Caco-2 (cell line): ENCODE results near the gene DPP4. TPM values are rescaled to one million over a fixed set of nuclear protein-coding genes. Genes with fewer than 3 reads are reported as not detected.

Experiments
- BruUV-seq: library from RNA; stranded (reverse); fragments of 400-500 nt; replicated peaks from 2 replicates; lab custom pipeline; 2021; lab: Mats Ljungman, UMichigan
- CTCF ChIA-PET: fragments of 300-600 bp; sonication (Branson Sonifier 250); formaldehyde crosslinking; loops from one replicate; lab custom pipeline; 2022; ENCODE audit warnings: antibody characterized with exemption; lab: Charles Lee
- POLR2A ChIA-PET: fragments of 300-600 bp; sonication (Branson Sonifier 250); formaldehyde crosslinking; loops from one replicate; lab custom pipeline; 2022; ENCODE audit warnings: antibody characterized with exemption; lab: Charles Lee
- DNase-seq, 2 experiments: peaks; one replicate each; pipeline versions ENCODE4 v3.0.0 to v3.0.0-alpha.2; 2020 to 2022
- H3K27me3 ChIP-seq: replicated peaks from 2 replicates; pipeline ENCODE4 v1.6.0; 2011; ENCODE audit warnings: low read length; ENCODE audit not compliant: control insufficient read depth, insufficient read depth
- H3K36me3 ChIP-seq: 2 replicates; pipeline ENCODE4 v1.5.1; 2011; ENCODE audit warnings: low read length; ENCODE audit not compliant: control insufficient read depth, insufficient read depth
- H3K4me1 ChIP-seq: fragments of 250-450 bp; sonication (Bioruptor Pico); 2 replicates; pipeline ENCODE4 v1.5.1; 2020; ENCODE audit warnings: mild to moderate bottlenecking
- H3K4me3 ChIP-seq: 2 replicates; pipeline ENCODE4 v1.5.1; 2011; ENCODE audit warnings: low read depth, mild to moderate bottlenecking, control low read depth, low read length
- H3K9me3 ChIP-seq: fragments of 250-450 bp; sonication (Bioruptor Pico); 2 replicates; pipeline ENCODE4 v1.5.1; 2020; ENCODE audit warnings: mild to moderate bottlenecking, moderate library complexity
- H3K27ac Mint-ChIP-seq: one replicate; pipeline ENCODE4 v1.8.0; 2022; ENCODE audit warnings: mixed read lengths; ENCODE audit not compliant: unreplicated experiment
- H3K27me3 Mint-ChIP-seq: one replicate; pipeline ENCODE4 v1.8.0; 2022; ENCODE audit warnings: mixed read lengths; ENCODE audit not compliant: insufficient read depth, unreplicated experiment
- H3K36me3 Mint-ChIP-seq: one replicate; pipeline ENCODE4 v1.8.0; 2022; ENCODE audit warnings: mild to moderate bottlenecking, mixed read lengths; ENCODE audit not compliant: insufficient read depth, unreplicated experiment
- H3K4me1 Mint-ChIP-seq: one replicate; pipeline ENCODE4 v1.8.0; 2022; ENCODE audit warnings: low read depth, mixed read lengths; ENCODE audit not compliant: unreplicated experiment
- H3K4me3 Mint-ChIP-seq: one replicate; pipeline ENCODE4 v1.8.0; 2022; ENCODE audit warnings: mild to moderate bottlenecking, moderate library complexity, mixed read lengths; ENCODE audit not compliant: unreplicated experiment
- H3K9me3 Mint-ChIP-seq: one replicate; pipeline ENCODE4 v1.8.0; 2022; ENCODE audit warnings: mixed read lengths; ENCODE audit not compliant: unreplicated experiment
- CTCF ChIP-seq, 2 experiments: fragments of 200-600 bp in 1 of 2; IDR thresholded peaks; 1 replicate in 1 of 2; 2 replicates in 1 of 2; pipeline versions ENCODE4 v1.5.1 to v1.8.0; 2011 to 2022; ENCODE audit warnings: antibody characterized with exemption in 1 of 2, control low read depth in 1 of 2, inconsistent platforms in 1 of 2, low read depth in 1 of 2, low read length in 1 of 2, mild to moderate bottlenecking in 1 of 2, moderate library complexity in 1 of 2; ENCODE audit not compliant: insufficient read depth in 1 of 2, severe bottlenecking in 1 of 2, unreplicated experiment in 1 of 2
- intact Hi-C: fragments of 100-400 bp; cut with micrococcal nuclease; formaldehyde crosslinking; loops from one replicate; pipeline ENCODE4 v1.10.0; 2022; ENCODE audit not compliant: unreplicated experiment
- total RNA-seq: library from RNA; stranded (reverse); gene quantifications from 2 replicates; pipeline ENCODE4 v1.2.3, GENCODE V29; 2022

Gene DPP4
- total RNA-seq, 1 experiment from 2014 or later = 190 TPM

- Histone ChIP-seq H3K27me3 (no peaks in the 10 kb centered on the region), H3K9me3 (no peaks in the 10 kb centered on the region), H3K36me3 (peaks cover 4% of the 10 kb centered on the region), H3K4me3 (no peak overlapping the region), H3K4me1 (no peaks in the 10 kb centered on the region)
- no peak overlapping the region for H3K27ac Mint-ChIP-seq
- ChIA-PET POLR2A (no interaction called here), CTCF (no interaction called here)
- H3K27me3 Mint-ChIP-seq = no peaks in the 10 kb centered on the region
- DNase-seq = no peak
- H3K9me3 Mint-ChIP-seq = no peaks in the 10 kb centered on the region
- intact Hi-C loops = loop anchor here (2.0 kb wide), 1 partner anchor 60 kb away; no protein-coding TSS in a partner anchor
- peaks cover 7% of the 10 kb centered on the region for H3K4me1 Mint-ChIP-seq
- peaks cover 38% of the 10 kb centered on the region for H3K36me3 Mint-ChIP-seq
- no TSS peak for BruUV-seq
- no peak overlapping the region for H3K4me3 Mint-ChIP-seq
- no peak for TF ChIP-seq CTCF (IDR thresholded peaks at IDR 0.05; ENCODE audit: insufficient read depth in 1 of 2, low read depth in 1 of 2, low read length in 1 of 2, severe bottlenecking in 1 of 2, unreplicated experiment in 1 of 2)
Observed at GRCh38 chr2:162006337-162006736, 67.7 kb downstream of the DPP4 start.

- H3K36me3 Mint-ChIP-seq = peaks cover 48% of the 10 kb centered on the region
- intact Hi-C loops = no loop called here
- no peaks in the 10 kb centered on the region for H3K27me3 Mint-ChIP-seq
- TF ChIP-seq CTCF (IDR thresholded peaks at IDR 0.05; ENCODE audit: insufficient read depth in 1 of 2, low read depth in 1 of 2, low read length in 1 of 2, severe bottlenecking in 1 of 2, unreplicated experiment in 1 of 2) = no peak
- H3K4me3 Mint-ChIP-seq = no peak overlapping the region
- CTCF ChIA-PET = no interaction called here
- no peaks in the 10 kb centered on the region for H3K9me3 ChIP-seq
- H3K27me3 ChIP-seq = no peaks in the 10 kb centered on the region
- no peak overlapping the region for H3K4me3 ChIP-seq
- H3K27ac Mint-ChIP-seq = no peak overlapping the region
- BruUV-seq = no TSS peak
- POLR2A ChIA-PET = no interaction called here
- peaks cover 7% of the 10 kb centered on the region for H3K36me3 ChIP-seq
- no peak for DNase-seq
- no peaks in the 10 kb centered on the region for H3K9me3 Mint-ChIP-seq
- no peaks in the 10 kb centered on the region for H3K4me1 ChIP-seq
- H3K4me1 Mint-ChIP-seq = peaks cover 7% of the 10 kb centered on the region
Observed at GRCh38 chr2:162004031-162004430, 70.0 kb downstream of the DPP4 start.

- Mint-ChIP-seq H3K4me3 (no peak overlapping the region), H3K4me1 (peaks cover 14% of the 10 kb centered on the region), H3K36me3 (peaks cover 51% of the 10 kb centered on the region), H3K27me3 (no peaks in the 10 kb centered on the region), H3K27ac (no peak overlapping the region), H3K9me3 (no peaks in the 10 kb centered on the region)
- no peaks in the 10 kb centered on the region for H3K27me3 ChIP-seq
- peaks cover 7% of the 10 kb centered on the region for H3K36me3 ChIP-seq
- no peaks in the 10 kb centered on the region for H3K4me1 ChIP-seq
- BruUV-seq = no TSS peak
- no peak for DNase-seq
- no peaks in the 10 kb centered on the region for H3K9me3 ChIP-seq
- TF ChIP-seq CTCF (IDR thresholded peaks at IDR 0.05; ENCODE audit: insufficient read depth in 1 of 2, low read depth in 1 of 2, low read length in 1 of 2, severe bottlenecking in 1 of 2, unreplicated experiment in 1 of 2) = no peak
- intact Hi-C loops = no loop called here
- POLR2A ChIA-PET = no interaction called here
- no peak overlapping the region for H3K4me3 ChIP-seq
- CTCF ChIA-PET = no interaction called here
Observed at GRCh38 chr2:162002623-162003235, 71.3 kb downstream of the DPP4 start.
